Bone marrow (tissue), 2 donors: Measurements from ENCODE around the gene PNRC1.
"Not testable (repeated sequence)": the region's sequence is repeated elsewhere in the genome, so short reads cannot be mapped to it uniquely, and the experiment has no call there.

Experiments
- DNase-seq, 2 donors: peaks; one replicate each; lab custom pipeline; 2025; lab: John Stamatoyannopoulos, UW

PNRC1 gene

DNA sequence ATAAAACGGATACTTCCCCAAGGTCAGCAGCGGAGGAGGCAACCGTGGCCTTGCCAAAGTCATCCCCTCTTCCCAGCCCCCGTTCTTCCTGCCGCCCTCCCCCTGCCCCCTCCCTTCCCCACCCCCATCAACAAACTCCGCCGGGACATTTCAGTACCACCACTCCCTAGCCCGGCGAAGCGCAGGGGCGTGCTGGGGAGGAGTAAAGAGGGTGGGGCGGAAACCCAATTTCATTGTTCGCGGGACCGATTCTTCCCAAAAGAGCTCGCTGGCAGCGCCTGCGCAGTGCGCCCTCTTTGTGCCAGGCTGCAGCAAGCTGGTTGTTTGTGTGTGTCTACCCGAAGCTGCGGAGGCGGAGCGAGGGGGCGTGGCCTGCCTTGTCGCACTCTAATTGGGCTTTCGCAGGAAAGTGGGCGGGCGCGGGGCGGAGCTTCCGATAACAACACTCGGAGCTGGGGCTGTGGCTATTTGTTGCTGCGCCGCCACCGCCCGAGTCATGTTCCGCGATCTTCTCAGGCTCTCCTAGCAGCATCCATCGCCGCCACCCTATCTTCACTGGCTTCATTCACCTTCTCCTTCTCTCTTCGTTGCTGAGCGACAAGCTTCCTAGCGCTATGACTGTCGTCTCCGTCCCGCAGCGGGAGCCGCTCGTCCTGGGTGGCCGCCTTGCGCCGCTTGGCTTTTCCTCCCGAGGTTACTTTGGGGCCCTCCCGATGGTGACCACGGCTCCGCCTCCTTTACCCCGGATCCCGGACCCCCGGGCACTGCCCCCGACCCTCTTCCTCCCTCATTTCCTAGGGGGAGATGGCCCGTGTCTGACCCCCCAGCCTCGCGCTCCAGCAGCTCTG, at the start of gene PNRC1:
TSS of gene PNRC1 (plus strand) at position 471 of the 848 bp plus-strand sequence. CDS start at position 615, 144 bp downstream.
- DNase-seq: peak; percentile 98

DNA sequence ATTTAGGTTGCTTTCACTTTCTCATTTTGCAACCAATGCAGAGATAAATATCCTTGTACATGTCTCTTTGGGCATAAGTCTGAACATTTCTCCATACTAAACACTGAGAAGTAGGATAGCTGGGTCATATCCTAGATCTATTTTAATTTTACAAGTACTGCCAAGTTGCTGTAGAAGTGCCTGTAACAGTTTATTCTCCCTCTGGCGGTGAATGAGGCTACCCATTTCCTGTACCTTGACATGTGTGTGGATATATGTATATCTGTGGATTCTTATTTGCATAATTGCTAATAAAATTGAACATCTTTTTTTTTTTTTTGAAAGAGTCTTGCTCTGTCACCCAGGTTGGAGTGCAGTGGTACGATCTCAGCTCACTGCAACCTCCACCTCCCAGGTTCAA, 48.0 kb upstream of the PNRC1 start:
- peak in 1 of 2 donors; percentile 10 for DNase-seq

DNA sequence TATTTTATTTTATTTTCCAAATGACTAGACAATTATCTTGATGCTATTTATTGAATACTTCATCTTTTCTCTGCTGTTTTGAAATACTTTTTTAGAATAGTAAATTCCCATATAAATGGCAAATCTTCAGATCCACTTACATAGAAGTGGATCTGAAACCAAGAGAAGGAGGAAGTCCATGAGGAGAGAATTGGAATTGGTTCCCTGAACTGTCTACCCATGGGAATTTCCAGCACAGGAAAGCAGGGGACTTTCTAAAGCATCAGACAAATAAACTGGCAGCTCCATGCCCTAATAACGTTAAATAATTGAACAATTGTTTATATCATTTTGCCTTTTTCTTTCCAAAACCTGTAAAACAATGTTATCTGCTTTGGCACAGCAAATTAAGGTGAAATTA, 47.1 kb upstream of the PNRC1 start:
- no peak for DNase-seq

DNA sequence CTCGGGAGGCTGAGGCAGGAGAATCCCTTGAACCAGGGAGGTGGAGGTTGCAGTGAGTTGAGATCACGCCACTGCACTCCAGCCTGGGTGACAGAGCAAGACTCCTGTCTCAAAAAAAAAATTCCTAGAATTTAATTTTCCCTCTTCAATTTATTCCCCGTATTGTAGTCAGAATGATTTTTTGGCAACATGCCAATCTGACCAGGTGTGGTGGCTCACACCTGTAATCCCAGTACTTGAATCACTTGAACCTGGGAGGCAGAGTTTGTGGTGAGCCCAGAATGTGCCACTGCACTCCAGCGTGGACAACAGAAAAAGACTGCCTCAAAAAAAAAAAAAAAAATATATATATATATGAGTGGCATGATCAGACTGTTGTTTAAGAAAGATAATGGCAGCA, 46.4 kb upstream of the PNRC1 start:
- DNase-seq: not testable (repeated sequence)

DNA sequence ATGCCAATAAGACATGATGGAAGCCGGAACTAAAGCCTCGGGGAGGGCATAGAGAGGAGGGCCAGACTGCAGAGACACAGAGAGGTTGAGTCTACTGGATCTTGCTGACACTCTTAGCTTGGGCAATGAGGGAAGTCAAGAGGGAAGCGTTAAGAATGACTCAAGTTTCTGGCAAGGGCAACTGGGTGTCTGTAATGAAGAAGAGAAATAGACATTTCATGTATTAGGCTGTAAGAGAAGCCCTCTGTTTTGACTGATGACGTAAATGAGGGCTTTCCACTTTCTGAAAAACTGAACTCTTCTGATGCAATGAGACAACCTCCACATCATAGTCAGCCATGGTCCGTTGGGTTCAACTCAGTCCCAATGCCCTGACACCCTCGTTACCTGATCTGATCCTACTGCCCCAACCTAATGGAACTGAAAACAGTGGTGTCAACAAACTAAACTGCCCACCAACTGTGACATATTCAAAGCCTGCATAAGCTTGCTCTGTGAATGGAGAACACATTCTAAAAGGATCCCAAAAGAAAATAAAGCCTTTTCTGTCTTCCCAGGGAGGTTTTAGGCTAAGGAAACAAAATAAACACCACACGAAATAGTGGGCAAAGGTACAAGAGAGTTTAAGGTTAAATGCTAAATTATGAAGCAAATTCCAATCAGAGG, 45.8 kb upstream of the PNRC1 start:
- peak; percentile 25 to 78 for DNase-seq

DNA sequence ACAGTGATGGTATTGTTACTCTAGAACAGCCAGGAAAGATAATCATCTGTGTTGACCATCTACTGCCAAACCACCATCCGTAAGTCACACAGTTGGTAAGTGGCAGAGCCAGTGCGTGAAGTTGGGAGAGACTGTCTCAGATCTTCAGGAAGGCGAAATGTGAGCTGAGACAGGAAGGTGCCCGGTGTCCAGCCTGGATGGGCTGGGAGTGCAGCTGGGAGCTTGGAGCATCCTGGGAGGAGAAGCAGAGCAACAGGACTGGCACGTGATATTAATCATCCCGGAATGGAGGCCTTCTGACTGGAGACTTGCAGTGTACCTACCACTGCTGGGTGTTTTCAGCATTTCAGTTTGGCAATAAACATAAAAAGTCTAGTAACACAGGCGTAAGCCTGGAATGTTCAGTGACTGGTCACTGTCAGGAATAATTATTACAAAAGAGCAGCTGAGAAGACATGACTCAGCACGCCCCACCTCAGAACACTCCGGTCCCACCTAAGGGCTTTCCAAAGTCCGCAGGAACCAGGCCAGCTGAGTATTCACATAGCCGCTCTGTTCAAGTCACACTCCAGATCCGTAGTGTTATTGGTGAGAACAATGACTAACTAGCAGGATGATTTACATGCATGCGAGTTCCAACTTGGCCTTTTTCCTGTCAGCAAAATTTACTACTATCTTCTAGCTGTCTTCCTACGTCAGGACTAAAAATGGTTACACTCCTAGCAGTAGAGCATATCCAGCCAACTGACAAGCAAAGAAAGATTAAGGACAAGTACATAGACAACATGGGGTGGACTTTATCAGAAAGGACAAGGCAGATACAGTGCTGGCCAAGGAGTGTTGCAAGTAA, 45.1 kb upstream of the PNRC1 start:
- DNase-seq: peak; percentile 27 to 54

DNA sequence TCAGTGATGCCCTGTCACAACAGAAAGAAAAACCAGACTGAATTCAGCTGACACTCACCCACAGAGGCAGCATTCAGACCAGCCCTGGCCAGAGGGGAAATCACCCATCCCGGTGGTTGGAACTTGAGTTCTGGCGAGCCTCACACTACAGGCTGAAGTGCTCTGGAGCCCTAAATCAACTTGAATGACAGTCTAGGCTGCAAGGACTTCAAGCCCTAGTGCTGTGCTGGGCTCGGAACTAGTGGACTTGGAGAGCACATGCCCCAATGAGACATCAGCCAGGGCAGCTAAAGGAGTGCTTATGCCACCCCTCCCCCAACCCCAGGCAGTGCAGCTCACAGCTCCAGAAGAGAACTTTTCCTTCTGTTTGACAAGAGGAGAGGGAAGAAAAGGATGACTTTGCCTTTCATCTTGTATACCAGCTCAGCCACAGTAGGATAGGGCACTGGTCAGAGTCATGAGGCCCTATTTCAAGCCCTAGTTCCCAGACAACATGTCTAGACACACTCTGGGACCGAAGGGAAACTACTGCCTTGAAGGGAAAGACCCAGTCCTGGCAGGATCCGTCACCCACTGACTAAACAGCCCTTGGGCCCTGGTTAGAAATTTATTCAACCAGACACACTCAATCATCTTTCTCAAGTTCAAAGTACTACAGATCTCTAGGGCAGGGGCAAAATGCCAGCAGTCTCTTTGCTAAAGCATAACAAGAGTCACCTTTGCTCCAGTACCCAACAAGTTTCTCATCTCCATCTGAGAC, 43.2 kb upstream of the PNRC1 start:
- DNase-seq: no peak

DNA sequence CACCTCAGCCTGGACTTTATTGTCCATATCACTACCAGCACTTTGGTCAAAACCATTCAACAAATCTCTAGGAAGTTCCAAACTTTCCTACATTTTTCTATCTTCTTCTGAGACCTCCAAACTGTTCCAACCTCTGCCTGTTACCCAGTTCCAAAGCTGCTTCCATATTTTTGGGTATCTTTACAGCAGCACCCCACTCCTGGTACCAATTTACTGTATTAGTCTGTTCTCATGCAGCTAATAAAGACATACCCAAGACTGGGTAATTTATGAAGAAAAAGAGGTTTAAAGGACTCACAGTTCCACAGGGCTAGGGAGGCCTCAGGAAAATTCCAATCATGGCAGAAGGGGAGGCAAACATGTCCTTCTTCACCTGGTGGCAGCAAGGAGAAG, 42.7 kb upstream of the PNRC1 start:
- DNase-seq: not testable (repeated sequence)

DNA sequence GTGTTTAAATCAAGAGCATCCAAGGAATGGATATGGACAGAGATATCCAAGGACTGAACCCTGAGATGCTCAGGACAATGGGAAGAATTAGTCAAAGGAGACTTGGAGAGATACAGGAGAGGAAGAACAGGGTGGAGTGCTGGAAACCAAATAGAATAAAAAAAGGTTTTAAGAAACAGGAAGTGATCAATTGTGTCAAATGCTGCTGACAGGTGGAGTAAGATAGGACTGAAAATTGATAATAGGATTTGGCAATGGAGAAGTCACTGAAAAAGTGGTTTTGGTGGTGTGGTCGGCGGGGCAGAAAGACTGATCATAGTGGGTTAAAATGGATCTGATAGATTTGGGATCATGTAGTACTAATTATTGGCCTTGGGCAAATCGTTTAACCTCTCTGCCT, 37.9 kb upstream of the PNRC1 start:
- DNase-seq: no peak

DNA sequence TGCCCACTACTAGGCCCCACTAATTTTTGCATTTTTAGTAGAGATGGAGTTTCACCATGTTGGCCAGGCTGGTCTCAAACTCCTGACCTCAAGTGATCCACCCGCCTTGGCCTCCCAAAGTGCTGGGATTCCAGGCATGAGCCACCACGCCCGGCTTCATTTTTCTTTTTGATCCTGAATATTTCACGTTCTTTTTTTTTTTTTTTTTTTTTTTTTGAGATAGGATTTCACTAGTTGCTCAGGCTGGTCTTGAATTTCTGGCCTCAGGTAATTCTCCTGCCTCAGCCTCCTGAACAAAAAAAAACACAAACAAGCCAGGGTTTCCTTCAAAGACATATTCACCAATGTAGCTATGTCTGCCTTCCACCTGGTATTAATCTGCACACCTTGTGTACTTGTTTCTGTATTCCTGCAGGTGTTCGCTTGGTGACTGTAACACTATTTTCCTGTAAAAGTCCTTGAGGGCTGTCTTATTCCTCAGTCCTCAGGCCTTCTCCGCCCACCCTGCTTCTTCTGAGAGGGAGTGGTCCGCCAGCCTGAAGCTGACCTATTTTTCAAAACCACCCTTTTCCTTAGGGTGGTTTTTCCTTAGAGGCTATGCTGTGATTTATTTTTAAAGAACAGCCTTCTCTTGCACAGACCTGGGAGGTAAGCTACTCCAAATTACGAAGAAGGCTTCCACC, 36.1 kb upstream of the PNRC1 start:
- DNase-seq: no peak

DNA sequence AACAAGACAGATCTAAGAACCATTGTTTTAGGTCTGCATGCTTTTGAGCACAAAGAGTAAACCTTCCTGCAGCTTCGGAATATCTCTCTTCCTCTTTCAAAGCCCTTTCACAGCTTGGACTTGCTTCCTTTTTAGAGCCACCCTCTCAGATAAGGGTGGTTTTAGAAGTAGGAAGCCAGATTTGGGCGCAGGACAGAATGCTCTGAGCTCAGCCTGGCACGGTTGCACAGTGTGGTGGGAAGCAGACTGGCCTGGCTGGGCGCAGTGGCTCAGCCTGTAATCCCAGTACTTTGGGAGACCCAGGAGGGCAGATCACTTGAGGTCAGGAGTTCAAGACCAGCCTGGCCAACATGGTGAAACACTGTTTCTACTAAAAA, 35.6 kb upstream of the PNRC1 start:
- DNase-seq: peak in 1 of 2 donors; percentile 86

DNA sequence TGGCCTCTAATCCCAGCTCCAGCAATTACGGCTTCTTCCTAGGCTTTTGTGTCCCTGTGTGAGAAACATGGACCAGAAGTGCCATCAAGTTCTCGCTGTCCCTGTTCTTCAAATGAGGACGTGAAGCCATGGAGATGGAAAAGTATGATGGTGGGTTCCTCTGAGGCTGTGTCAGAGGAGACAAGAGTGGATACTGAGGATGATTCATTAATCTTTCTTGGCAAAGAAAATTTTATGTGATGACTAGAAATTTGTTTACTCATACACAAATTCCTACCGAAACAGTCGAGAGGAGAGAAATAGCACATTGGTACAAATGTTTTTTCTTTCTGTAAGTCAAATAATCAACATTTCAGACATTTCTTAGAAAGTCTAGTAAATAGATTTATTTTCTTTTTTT, 35.0 kb upstream of the PNRC1 start:
- DNase-seq: no peak

DNA sequence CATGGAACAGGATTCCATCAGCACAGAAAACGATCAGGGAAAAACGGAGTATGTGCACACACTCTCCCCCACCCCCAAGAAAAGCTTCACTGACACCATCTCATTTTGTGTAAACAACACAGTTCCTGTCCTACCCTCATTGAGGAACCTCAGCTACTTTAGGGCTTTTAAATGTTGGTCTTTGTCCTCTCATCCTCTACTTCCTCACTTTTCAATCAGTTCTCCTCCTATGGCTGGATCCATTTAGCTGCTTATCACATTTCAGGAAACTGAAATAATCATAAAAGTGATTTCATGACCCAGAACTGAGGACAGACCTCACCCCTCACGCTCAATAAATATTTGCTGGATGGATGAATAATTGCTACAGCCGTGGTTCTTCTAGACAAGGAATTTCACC, 33.1 kb upstream of the PNRC1 start:
- DNase-seq: peak in 1 of 2 donors; percentile 4

DNA sequence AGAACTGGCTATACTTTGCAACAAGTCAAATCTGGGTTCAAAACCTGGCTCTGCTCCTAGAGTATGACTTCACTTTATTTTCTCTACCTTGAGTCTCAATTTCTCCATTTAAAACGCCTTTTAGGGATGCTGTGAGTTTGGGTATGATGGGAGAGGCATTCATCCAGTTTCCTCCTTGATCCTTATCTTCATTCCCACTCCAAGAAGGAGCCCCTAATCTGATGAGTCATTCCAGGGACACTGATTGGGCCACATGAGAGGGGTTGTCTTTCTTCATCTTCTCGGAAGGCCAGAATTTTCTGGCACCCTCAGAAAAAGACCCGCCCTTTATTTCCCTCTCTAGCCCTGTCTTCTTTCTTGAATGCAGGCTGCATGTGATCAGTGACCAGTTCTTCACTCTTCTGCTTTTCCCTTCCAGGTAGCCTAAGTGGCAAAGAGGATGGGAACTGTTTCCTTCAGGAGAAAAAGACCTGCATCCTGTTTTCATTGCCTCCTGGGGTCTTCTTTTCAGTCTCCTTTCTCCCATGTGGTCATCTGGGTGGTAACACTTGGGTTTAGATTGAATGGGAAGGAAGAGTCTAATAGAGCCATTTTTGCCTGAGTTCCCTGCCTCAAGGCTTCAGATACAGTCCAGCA, 32.1 kb upstream of the PNRC1 start:
- no peak for DNase-seq

DNA sequence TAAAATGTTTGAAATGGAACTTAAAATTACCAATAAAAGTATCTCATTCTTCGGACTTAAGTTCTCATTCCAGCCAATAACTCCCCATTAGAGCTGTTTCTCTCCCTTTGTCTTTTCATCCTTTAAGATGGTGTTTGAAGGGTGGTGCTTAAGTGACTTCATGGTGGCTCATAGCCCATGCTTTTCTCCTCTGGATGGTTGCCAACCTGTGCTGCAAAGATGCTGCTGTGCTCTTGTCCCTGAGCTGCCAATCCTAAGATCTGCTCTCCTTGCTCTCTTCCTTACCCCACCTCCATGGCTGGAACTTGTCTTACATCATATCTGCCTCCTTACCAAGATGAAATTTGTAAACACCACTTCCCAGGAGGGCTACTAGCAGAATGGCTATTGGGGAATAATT, 31.6 kb upstream of the PNRC1 start:
- DNase-seq: no peak

DNA sequence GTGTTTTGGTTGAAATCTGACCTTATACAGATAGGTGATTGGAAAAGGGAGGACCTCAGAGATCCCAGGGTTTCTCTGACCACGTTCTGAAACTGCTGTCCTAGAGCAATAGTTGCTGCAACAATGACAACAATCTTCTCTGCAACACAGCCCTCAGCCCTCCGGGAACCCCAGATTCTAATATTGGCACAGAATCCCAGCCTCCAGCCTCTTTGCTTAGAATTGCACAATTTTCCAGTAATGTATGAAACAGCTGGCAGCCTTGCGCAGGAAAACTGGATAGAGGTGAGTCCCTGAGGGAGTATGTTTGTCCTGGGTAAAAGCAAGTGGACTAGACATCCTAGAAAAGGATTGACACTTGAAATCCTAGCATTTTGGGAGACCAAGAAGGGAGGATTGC, 30.4 kb upstream of the PNRC1 start:
- DNase-seq: no peak

DNA sequence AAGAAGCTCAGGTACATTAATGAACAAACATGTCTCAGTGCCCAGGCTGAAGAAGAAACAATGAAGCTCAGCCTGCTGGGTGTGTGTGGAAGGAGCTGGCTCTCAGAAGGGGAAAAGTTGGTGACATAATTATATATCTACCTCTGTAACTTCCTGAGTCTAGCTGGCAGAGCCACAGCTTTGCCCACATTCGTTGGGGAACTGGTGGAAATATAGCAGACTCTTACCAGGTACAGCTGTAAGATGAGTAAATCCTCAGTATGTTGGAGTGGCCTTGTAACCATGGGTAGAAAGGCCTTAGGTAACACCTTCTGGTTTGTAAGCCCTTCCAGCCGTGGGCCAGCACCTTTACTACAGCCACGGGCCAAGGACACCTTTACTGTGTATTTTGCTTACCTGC, 29.9 kb upstream of the PNRC1 start:
- DNase-seq: peak in 1 of 2 donors; percentile 23

DNA sequence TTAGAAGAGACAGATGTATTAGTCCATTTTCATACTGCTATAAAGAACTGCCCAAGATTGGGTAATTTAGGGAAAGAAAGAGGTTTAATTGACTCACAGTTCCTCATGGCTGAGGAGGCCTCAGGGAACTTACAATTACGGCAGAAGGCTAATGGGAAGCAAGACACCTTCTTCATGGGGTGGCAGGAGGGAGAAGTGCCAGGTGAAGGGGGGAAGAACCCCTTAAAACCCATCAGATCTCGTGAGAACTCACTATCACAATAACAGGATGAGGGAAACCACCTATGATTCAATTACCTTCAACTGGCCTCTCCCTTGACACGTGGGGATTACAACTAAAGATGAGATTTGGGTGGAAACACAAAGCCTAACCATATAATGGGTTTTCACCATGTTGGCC, 28.9 kb upstream of the PNRC1 start:
- DNase-seq: no peak

DNA sequence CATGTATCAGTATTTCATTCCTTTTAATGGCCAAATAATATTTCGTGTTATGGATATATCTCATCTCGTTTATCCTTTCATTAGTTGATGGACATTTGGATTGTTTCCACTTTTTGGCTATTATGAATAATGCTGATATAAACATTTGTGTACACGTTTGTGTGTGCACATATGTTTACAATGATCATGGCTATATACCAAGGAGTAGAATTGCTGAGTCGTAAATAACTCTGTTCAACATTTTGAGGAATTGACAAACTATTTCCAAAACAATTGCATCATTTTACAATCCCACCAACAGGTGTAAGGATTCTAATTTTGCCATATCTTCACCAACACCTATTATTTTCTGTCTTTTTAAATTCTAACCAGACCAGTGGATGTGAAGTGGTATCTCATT, 26.3 kb upstream of the PNRC1 start:
- DNase-seq: no peak

DNA sequence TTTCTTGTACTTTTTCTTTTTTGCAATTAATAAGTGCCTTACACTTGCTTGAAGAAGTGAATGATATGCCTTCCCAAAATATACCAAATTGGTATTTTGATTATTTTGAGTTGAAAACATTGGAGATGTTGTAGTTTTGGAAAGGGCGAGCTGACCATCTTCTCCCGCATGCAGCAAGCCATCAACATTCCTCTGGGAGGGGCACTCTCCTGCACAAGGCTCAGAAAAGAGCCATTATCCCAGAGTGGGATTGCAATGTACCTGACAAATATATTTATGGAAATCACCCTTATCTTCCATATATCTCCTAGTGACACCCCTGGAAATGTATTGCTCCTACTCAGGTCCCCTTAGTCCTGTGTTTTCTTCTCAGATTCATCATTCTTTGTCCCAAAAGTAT, 22.8 kb upstream of the PNRC1 start:
- DNase-seq: no peak

DNA sequence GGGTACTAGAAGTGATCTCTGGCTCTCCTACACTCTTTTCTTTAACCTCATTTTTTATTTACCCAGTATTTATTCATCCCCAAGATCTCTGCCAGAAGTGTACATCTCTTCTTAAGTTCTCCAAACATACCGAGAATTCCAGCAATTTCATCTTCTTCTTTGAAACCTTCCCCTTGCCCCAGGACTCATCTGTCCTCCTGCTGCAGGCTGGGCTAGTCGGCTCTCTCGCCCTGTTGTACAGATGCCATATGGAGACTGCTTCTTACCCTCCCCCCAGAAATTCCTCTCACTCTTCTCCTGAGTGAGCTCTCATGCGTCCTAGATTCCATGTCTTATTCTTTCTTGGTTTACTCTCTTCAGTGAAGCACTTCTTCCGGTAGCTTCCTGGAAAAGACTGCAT, 21.9 kb upstream of the PNRC1 start:
- no peak for DNase-seq
